Prostate gland (tissue), 2 donors: ENCODE results near the gene TNIP2. TPM values are rescaled to one million over a fixed set of nuclear protein-coding genes. Genes with fewer than 3 reads are reported as not detected.
A peak's percentile ranks its signal among the peaks of the same experiment; 100 is the strongest.
"Not testable (repeated sequence)": the region's sequence is repeated elsewhere in the genome, so short reads cannot be mapped to it uniquely, and the experiment has no call there.

Experiments
- DNase-seq: peaks from one replicate; pipeline ENCODE4 v3.0.0-alpha.2; 2019; ENCODE audit warnings: low spot score
- H3K27ac ChIP-seq, 2 donors: fragments of 200-600 bp; sonication (generic); 2 replicates each; pipeline ENCODE4 v1.5.1; 2017 to 2019
- H3K27me3 ChIP-seq: fragments of 200-600 bp; sonication (generic); replicated peaks from 2 replicates; pipeline ENCODE4 v1.5.1; 2019; ENCODE audit not compliant: insufficient read depth
- H3K36me3 ChIP-seq, 2 donors: fragments of 200-600 bp; sonication (generic); 1 replicate in 1 of 2; 2 replicates in 1 of 2; pipeline versions ENCODE4 v1.5.1 to v1.8.1; 2017 to 2019
- H3K4me1 ChIP-seq: fragments of 200-600 bp; sonication (generic); replicated peaks from 2 replicates; pipeline ENCODE4 v1.5.1; 2019
- H3K4me3 ChIP-seq, 2 donors: fragments of 200-600 bp; sonication (generic); 2 replicates each; pipeline ENCODE4 v1.5.1; 2017 to 2019
- H3K9me3 ChIP-seq: fragments of 200-600 bp; sonication (generic); 2 replicates; pipeline ENCODE4 v1.5.1; 2017
- CTCF ChIP-seq, 4 experiments: fragments of 200-600 bp in 2 of 4; fragments of 450-650 bp in 2 of 4; sonication (generic) in 2 of 4; IDR thresholded peaks; 1 replicate in 3 of 4; 2 replicates in 1 of 4; pipeline ENCODE4 v1.5.1; 2016 to 2019; ENCODE audit warnings: antibody characterized with exemption in 4 of 4, mild to moderate bottlenecking in 2 of 4, moderate library complexity in 2 of 4
- POLR2A ChIP-seq: fragments of 450-650 bp; IDR thresholded peaks from one replicate; pipeline ENCODE4 v1.6.1; 2016; ENCODE audit warnings: antibody characterized with exemption, mild to moderate bottlenecking
- POLR2AphosphoS5 ChIP-seq: sonication (generic); formaldehyde crosslinking; IDR thresholded peaks from one replicate; pipeline ENCODE4 v1.6.1; 2017; ENCODE audit warnings: antibody characterized with exemption
- WGBS: methylation state at CpG from one replicate; pipeline ENCODE4 v1.1.5; 2018; 5-methylcytosine and 5-hydroxymethylcytosine counted together
- intact Hi-C: fragments of 100-400 bp; cut with DNase I; formaldehyde crosslinking; loops from one replicate; pipeline ENCODE4 v1.14.2; 2022
- total RNA-seq, 2 donors: library from RNA; depleted of rRNA; stranded (reverse); fragments of >200 nt; gene quantifications; one replicate each; pipeline ENCODE4 v1.1.0, GENCODE V29; 2016

Gene TNIP2
- total RNA-seq, 2 donors from 2014 or later = 54.8 to 94.0 TPM

GRCh38 chr4:2765832-2766526 is 9.8 kb upstream of the TNIP2 start:
- no peak for TF ChIP-seq CTCF (IDR thresholded peaks at IDR 0.05)
- TF ChIP-seq POLR2AphosphoS5 = no peak
- no peak for TF ChIP-seq POLR2A
- DNase-seq = no peak
- Histone ChIP-seq H3K9me3 (no peaks in the 10 kb centered on the region), H3K27ac (no peak overlapping the region), H3K36me3 (no peaks in the 10 kb centered on the region), H3K4me1 (no peaks in the 10 kb centered on the region), H3K4me3 (no peak overlapping the region), H3K27me3 (no peaks in the 10 kb centered on the region)
- intact Hi-C loops = loop anchor here (5.0 kb wide), 1 partner anchor 166 kb away; no protein-coding TSS in a partner anchor
- WGBS = 93% methylated on average over 12 of the region's 12 CpGs

GRCh38 chr4:2763511-2763967 is 7.4 kb upstream of the TNIP2 start:
- intact Hi-C loops = loop anchor here (5.0 kb wide), 2 partner anchors 199 to 274 kb away; partner anchors contain the start of genes GRK4 and NOP14
- no peak for DNase-seq
- Histone ChIP-seq H3K36me3 (no peaks in the 10 kb centered on the region), H3K4me1 (no peaks in the 10 kb centered on the region), H3K4me3 (peak overlapping the region; percentile 23 to 39), H3K9me3 (no peaks in the 10 kb centered on the region), H3K27me3 (no peaks in the 10 kb centered on the region), H3K27ac (peak overlapping the region in 1 of 2 donors; percentile 37)
- WGBS = 51% methylated on average over 23 of the region's 23 CpGs
- no peak for TF ChIP-seq POLR2A
- TF ChIP-seq CTCF (IDR thresholded peaks at IDR 0.05) = no peak
- no peak for TF ChIP-seq POLR2AphosphoS5

GRCh38 chr4:2762486-2763370 is 6.6 kb upstream of the TNIP2 start:
- H3K27ac ChIP-seq, DNase-seq, H3K4me3 ChIP-seq, H3K27me3 ChIP-seq, H3K4me1 ChIP-seq, H3K9me3 ChIP-seq, H3K36me3 ChIP-seq: not testable (repeated sequence)
- 95% methylated on average over 26 of the region's 42 CpGs for WGBS
- intact Hi-C loops = loop anchor here (5.0 kb wide), 2 partner anchors 200 to 275 kb away; partner anchors contain the start of genes GRK4 and NOP14

- Histone ChIP-seq H3K36me3 (no peaks in the 10 kb centered on the region), H3K4me1 (no peaks in the 10 kb centered on the region), H3K27ac (no peak overlapping the region), H3K27me3 (no peaks in the 10 kb centered on the region), H3K4me3 (no peak overlapping the region), H3K9me3 (no peaks in the 10 kb centered on the region)
- intact Hi-C loops = loop anchor here (5.0 kb wide), 2 partner anchors 200 to 275 kb away; partner anchors contain the start of genes GRK4 and NOP14
- TF ChIP-seq POLR2AphosphoS5 (no peak), POLR2A (no peak), CTCF (IDR thresholded peaks at IDR 0.05) (no peak)
- no peak for DNase-seq
- 62% methylated on average over 5 of the region's 5 CpGs for WGBS
These were observed 5.9 kb upstream of the TNIP2 start for GRCh38 chr4:2762048-2762447.
